SK-N-SH treated with all-trans-retinoic acid at 6 μM for 48 hours (cell line): ENCODE data around the gene RNF144A.
A peak's percentile ranks its signal among the peaks of the same experiment; 100 is the strongest.

Experiments
- CSDC2 ChIP-seq: fragments of 250-450 bp; sonication (Bioruptor Pico); IDR thresholded peaks from 2 replicates; pipeline ENCODE4 v1.5.0; 2020; ENCODE audit warnings: mild to moderate bottlenecking, moderate library complexity
- ISL1 ChIP-seq: fragments of 250-450 bp; sonication (Bioruptor Pico); IDR thresholded peaks from 2 replicates; pipeline ENCODE4 v2.1.2; 2022; ENCODE audit warnings: mild to moderate bottlenecking, moderate library complexity
- PPARA ChIP-seq: fragments of 250-450 bp; sonication (Bioruptor Pico); IDR thresholded peaks from 2 replicates; pipeline ENCODE4 v1.5.0; 2020; ENCODE audit warnings: mild to moderate bottlenecking, borderline replicate concordance
- SNAI2 ChIP-seq: fragments of 250-450 bp; sonication (Bioruptor Pico); IDR thresholded peaks from 2 replicates; pipeline ENCODE4 v1.5.0; 2020; ENCODE audit warnings: mild to moderate bottlenecking, moderate library complexity
- TOX ChIP-seq: fragments of 250-450 bp; sonication (Bioruptor Pico); IDR thresholded peaks from 2 replicates; pipeline ENCODE4 v1.8.0; 2021; ENCODE audit warnings: mild to moderate bottlenecking, moderate library complexity, borderline replicate concordance
- ZC3H10 ChIP-seq: fragments of 250-450 bp; sonication (Bioruptor Pico); IDR thresholded peaks from 2 replicates; pipeline ENCODE4 v1.5.1; 2021; ENCODE audit warnings: mild to moderate bottlenecking, moderate library complexity
- ZFP3 ChIP-seq: fragments of 250-450 bp; sonication (Bioruptor Pico); IDR thresholded peaks from 2 replicates; pipeline ENCODE4 v1.5.0; 2020; ENCODE audit warnings: mild to moderate bottlenecking, moderate library complexity
- ZNF70 ChIP-seq: fragments of 450-650 bp; formaldehyde crosslinking; IDR thresholded peaks from 2 replicates; pipeline ENCODE4 v1.5.0; 2020; ENCODE audit warnings: mild to moderate bottlenecking, moderate library complexity

- TF ChIP-seq SNAI2 (CRISPR knock-in tag), result 0 out of 2 replicates have a peak, but pooled peaks have one; percentile 59
- peak; percentile 54 for TF ChIP-seq ISL1 (CRISPR knock-in tag)
- no peak for TF ChIP-seq TOX (CRISPR knock-in tag)
- 0 out of 2 replicates have a peak, but pooled peaks have one; percentile 62 for TF ChIP-seq ZFP3 (CRISPR knock-in tag)
- TF ChIP-seq ZC3H10 (CRISPR knock-in tag), result no peak
- TF ChIP-seq ZNF70 (CRISPR knock-in tag), result no peak
- no peak for TF ChIP-seq CSDC2
- TF ChIP-seq PPARA, result no peak
Measured at GRCh38 chr2:7023542-7023941, 106.3 kb downstream of the RNF144A start.
